Thyroid gland (tissue), 4 donors: ENCODE results near the gene ELAPOR1. TPM values are rescaled to one million over a fixed set of nuclear protein-coding genes. Genes with fewer than 3 reads are reported as not detected.
A peak's percentile ranks its signal among the peaks of the same experiment; 100 is the strongest.

Experiments
- DNase-seq, 2 donors: peaks; one replicate each; pipeline ENCODE4 v3.0.0-alpha.2; 2019
- H3K27ac ChIP-seq, 3 donors: fragments of 200-600 bp; sonication (generic); 1 replicate in 2 of 3; 2 replicates in 1 of 3; pipeline ENCODE4 v1.5.1; 2016 to 2019; ENCODE audit warnings: mild to moderate bottlenecking in 1 of 3, moderate library complexity in 1 of 3
- H3K27me3 ChIP-seq: fragments of 200-600 bp; sonication (generic); one replicate; pipeline ENCODE4 v1.5.1; 2019
- H3K36me3 ChIP-seq, 2 donors: fragments of 200-600 bp; sonication (generic); one replicate each; pipeline ENCODE4 v1.5.1; 2016 to 2019
- H3K4me1 ChIP-seq, 2 donors: fragments of 200-600 bp; sonication (generic); one replicate each; pipeline ENCODE4 v1.5.1; 2017 to 2019
- H3K4me3 ChIP-seq, 3 donors: fragments of 200-600 bp; sonication (generic); replicated peaks in 1 of 3; 1 replicate in 2 of 3; 2 replicates in 1 of 3; pipeline ENCODE4 v1.5.1; 2016; ENCODE audit warnings: mild to moderate bottlenecking in 1 of 3
- H3K9me3 ChIP-seq: fragments of 200-600 bp; sonication (generic); one replicate; pipeline ENCODE4 v1.5.1; 2017
- POLR2A ChIP-seq, 2 donors: fragments of 450-650 bp; IDR thresholded peaks; one replicate each; pipeline ENCODE4 v1.6.1; 2017; ENCODE audit warnings: antibody characterized with exemption in 2 of 2, mild to moderate bottlenecking in 2 of 2, moderate library complexity in 1 of 2
- WGBS, 2 donors: methylation state at CpG; one replicate each; pipeline ENCODE4 v1.1.5; 2017; 5-methylcytosine and 5-hydroxymethylcytosine counted together
- intact Hi-C: fragments of 100-400 bp; cut with DNase I; formaldehyde crosslinking; loops from one replicate; pipeline ENCODE4 v1.15.1; 2023
- total RNA-seq, 4 donors: library from RNA; depleted of rRNA; stranded (reverse); fragments of >200 nt; gene quantifications; one replicate each; pipeline ENCODE4 v1.2.3, GENCODE V29; 2016
- TF ChIP-seq, protein P1 (sequence below), 6 experiments: fragments of 200-600 bp in 3 of 6; fragments of 450-650 bp in 3 of 6; sonication (generic) in 3 of 6; IDR thresholded peaks; one replicate each; pipeline ENCODE4 v1.5.1; 2016 to 2019; ENCODE audit warnings: antibody characterized with exemption in 6 of 6, mild to moderate bottlenecking in 2 of 6, inconsistent platforms in 1 of 6, moderate library complexity in 1 of 6

ELAPOR1 gene
- total RNA-seq, 4 donors from 2014 or later = 4.7 to 24.0 (median 12.3) TPM

DNA sequence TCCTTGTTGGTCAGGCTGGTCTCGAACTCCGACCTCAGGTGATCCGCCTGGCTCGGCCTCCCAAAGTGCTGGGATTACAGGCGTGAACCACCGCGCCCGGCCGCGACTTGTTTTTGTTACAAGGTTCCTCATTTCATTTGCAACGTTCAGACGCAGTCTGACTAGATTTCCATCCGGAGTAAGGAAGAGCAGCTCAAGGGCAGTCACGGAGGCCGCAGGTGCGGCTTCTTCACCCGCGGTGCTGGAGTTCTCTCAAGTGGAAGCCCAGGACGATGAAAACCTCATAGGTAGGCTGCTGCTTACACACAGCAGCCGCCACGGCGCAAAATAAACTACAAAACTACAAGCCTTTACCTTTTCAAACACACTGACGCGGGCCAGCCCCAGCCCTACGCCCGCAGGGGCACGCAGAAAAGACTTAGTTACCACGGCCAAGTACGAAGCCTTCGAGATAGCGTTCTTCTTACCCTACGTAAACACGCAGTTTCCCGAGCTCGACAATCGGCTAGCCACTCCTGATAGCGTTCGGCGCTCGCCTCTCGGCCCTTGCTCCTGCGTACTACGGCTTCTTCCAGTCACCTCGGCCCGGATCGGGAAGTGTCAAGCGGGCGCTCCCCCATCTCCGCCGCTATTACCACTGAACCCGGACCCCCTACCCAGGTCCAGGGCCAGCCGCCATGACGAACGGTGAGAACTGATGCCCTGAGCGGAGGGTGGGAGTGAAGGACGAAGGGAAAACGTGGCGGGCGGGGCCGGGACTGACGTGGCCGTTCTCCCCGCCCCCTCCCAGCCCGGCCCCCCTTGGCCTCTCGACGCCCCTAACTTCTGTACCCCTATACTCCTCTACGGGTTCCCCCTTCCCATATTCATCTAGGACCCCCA, 23.5 kb upstream of the ELAPOR1 start, which contains the start of gene TMEM167B:
TMEM167B (plus strand) TSS at position 569 of the 882 bp plus-strand sequence; CDS start at position 678, 109 bp downstream.
- Histone ChIP-seq H3K36me3 (peaks cover 13 to 21% of the 10 kb centered on the region in 2 donors), H3K4me1 (peaks cover 19 to 23% of the 10 kb centered on the region in 2 donors), H3K4me3 (peak within 1 kb of the TSS in 2 of 3 donors; percentile 58 to 59), H3K9me3 (no peaks in the 10 kb centered on the region), H3K27me3 (no peaks in the 10 kb centered on the region), H3K27ac (peak within 1 kb of the TSS; percentile 91 to 97 (median 94))
- WGBS, 2 donors = 5 to 13% methylated on average over 27 to 57 of the region's 67 CpGs
- DNase-seq = peak; percentile 90 to 92
- intact Hi-C loops = no loop called here
- TF ChIP-seq, protein P1, sequence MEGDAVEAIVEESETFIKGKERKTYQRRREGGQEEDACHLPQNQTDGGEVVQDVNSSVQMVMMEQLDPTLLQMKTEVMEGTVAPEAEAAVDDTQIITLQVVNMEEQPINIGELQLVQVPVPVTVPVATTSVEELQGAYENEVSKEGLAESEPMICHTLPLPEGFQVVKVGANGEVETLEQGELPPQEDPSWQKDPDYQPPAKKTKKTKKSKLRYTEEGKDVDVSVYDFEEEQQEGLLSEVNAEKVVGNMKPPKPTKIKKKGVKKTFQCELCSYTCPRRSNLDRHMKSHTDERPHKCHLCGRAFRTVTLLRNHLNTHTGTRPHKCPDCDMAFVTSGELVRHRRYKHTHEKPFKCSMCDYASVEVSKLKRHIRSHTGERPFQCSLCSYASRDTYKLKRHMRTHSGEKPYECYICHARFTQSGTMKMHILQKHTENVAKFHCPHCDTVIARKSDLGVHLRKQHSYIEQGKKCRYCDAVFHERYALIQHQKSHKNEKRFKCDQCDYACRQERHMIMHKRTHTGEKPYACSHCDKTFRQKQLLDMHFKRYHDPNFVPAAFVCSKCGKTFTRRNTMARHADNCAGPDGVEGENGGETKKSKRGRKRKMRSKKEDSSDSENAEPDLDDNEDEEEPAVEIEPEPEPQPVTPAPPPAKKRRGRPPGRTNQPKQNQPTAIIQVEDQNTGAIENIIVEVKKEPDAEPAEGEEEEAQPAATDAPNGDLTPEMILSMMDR (IDR thresholded peaks at IDR 0.05) = peak in 1 of 6 experiments; percentile 32
- TF ChIP-seq POLR2A (IDR thresholded peaks at IDR 0.05) = peak; percentile 72 to 74

- peak; percentile 32 to 33 for DNase-seq
- Histone ChIP-seq H3K27me3 (no peaks in the 10 kb centered on the region), H3K9me3 (no peaks in the 10 kb centered on the region), H3K36me3 (peaks cover 13 to 21% of the 10 kb centered on the region in 2 donors), H3K27ac (peak overlapping the region; percentile 91 to 97 (median 94)), H3K4me1 (peaks cover 27 to 30% of the 10 kb centered on the region in 2 donors), H3K4me3 (peak overlapping the region in 2 of 3 donors; percentile 58 to 59)
- intact Hi-C loops = no loop called here
- 4% methylated on average over 13 of the region's 13 CpGs for WGBS, 2 donors
- TF ChIP-seq, protein P1 (IDR thresholded peaks at IDR 0.05) = no peak
- TF ChIP-seq POLR2A (IDR thresholded peaks at IDR 0.05) = no peak
Observed at GRCh38 chr1:109091078-109091838, 22.7 kb upstream of the ELAPOR1 start.

GRCh38 chr1:109091839-109092193, 22.1 kb upstream of the ELAPOR1 start:
- Histone ChIP-seq H3K27me3 (no peaks in the 10 kb centered on the region), H3K4me1 (peaks cover 30 to 34% of the 10 kb centered on the region in 2 donors), H3K36me3 (peaks cover 13 to 21% of the 10 kb centered on the region in 2 donors), H3K4me3 (peak overlapping the region in 2 of 3 donors; percentile 58 to 59), H3K9me3 (no peaks in the 10 kb centered on the region), H3K27ac (peak overlapping the region; percentile 91 to 97 (median 94))
- 19 to 21% methylated on average over 1 of the region's 1 CpG for WGBS, 2 donors
- DNase-seq = no peak
- intact Hi-C loops = no loop called here
- no peak for TF ChIP-seq POLR2A (IDR thresholded peaks at IDR 0.05)
- TF ChIP-seq, protein P1 (IDR thresholded peaks at IDR 0.05) = no peak

- Histone ChIP-seq H3K27me3 (no peaks in the 10 kb centered on the region), H3K27ac (no peak overlapping the region), H3K9me3 (no peaks in the 10 kb centered on the region), H3K4me3 (no peak overlapping the region), H3K36me3 (peaks cover 13 to 21% of the 10 kb centered on the region in 2 donors), H3K4me1 (peaks cover 31 to 33% of the 10 kb centered on the region in 2 donors)
- intact Hi-C loops = no loop called here
- TF ChIP-seq, protein P1 (IDR thresholded peaks at IDR 0.05) = no peak
- TF ChIP-seq POLR2A (IDR thresholded peaks at IDR 0.05) = no peak
- 87 to 93% methylated on average over 7 of the region's 7 CpGs for WGBS, 2 donors
- DNase-seq = no peak
Observed at GRCh38 chr1:109094377-109094803, 19.5 kb upstream of the ELAPOR1 start.
